Measurements from ENCODE around the gene PRKAR1B.

DNA sequence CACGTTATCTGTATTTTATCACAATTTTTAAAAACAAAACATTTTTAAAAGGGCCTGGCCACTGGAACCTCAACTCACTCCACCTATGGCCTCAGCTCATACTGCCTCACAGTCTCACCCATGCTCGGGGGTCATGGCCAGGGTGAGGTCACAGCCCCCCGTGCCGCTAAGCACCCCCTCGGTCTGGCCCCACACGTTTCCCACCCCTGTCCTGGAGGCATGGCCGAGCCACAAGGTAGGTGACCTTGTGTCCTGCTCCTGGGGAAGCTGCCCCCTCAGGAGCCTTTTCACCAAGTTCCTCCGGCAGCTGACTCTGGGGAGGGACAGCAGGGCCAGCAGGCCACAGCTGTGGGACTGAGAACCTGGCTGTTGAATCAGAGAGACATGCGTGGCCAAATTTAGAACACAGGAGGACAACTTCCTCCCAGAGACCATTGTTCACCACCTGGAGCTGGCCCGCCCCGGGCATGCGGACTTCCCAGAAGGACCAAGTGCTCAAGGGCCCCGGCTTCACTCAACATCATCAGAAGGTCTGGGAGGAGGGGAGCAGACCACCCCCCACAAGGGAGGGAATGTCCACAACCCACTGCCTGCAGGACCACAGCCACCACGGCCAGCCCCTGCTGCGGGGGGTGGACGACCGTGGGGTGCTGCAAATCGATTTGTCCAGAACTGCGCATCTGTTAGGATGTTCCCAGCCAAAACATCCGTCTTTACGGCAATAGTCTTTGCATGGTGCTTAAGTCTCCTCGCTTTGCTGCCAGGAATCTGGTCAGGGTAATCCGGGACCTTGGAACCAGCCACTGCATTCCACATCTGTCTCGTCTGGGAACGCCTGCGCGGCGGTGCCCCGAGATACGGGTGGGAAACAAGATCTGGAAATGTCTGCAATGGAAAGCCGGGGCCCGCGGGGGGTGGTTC, 158.8 kb downstream of the PRKAR1B start:
- no peak for TF ChIP-seq RAD21 (IDR thresholded peaks at IDR 0.05; ENCODE audit: low read depth)
- no peak for TF ChIP-seq EP300 (IDR thresholded peaks at IDR 0.05; ENCODE audit: borderline replicate concordance)
- TF ChIP-seq, protein P1, sequence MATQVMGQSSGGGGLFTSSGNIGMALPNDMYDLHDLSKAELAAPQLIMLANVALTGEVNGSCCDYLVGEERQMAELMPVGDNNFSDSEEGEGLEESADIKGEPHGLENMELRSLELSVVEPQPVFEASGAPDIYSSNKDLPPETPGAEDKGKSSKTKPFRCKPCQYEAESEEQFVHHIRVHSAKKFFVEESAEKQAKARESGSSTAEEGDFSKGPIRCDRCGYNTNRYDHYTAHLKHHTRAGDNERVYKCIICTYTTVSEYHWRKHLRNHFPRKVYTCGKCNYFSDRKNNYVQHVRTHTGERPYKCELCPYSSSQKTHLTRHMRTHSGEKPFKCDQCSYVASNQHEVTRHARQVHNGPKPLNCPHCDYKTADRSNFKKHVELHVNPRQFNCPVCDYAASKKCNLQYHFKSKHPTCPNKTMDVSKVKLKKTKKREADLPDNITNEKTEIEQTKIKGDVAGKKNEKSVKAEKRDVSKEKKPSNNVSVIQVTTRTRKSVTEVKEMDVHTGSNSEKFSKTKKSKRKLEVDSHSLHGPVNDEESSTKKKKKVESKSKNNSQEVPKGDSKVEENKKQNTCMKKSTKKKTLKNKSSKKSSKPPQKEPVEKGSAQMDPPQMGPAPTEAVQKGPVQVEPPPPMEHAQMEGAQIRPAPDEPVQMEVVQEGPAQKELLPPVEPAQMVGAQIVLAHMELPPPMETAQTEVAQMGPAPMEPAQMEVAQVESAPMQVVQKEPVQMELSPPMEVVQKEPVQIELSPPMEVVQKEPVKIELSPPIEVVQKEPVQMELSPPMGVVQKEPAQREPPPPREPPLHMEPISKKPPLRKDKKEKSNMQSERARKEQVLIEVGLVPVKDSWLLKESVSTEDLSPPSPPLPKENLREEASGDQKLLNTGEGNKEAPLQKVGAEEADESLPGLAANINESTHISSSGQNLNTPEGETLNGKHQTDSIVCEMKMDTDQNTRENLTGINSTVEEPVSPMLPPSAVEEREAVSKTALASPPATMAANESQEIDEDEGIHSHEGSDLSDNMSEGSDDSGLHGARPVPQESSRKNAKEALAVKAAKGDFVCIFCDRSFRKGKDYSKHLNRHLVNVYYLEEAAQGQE (IDR thresholded peaks at IDR 0.05; ENCODE audit: low read depth), result no peak
- TF ChIP-seq, protein P2, sequence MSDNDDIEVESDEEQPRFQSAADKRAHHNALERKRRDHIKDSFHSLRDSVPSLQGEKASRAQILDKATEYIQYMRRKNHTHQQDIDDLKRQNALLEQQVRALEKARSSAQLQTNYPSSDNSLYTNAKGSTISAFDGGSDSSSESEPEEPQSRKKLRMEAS (IDR thresholded peaks at IDR 0.05), result no peak
